WTC11 (cell line): Measurements from ENCODE around the gene OCA2.

ENCODE experiments used
- AFF4 ChIP-seq: sonication (generic); formaldehyde crosslinking; IDR thresholded peaks from 2 replicates; pipeline ENCODE4 v1.8.1; 2023; ENCODE audit warnings: mild to moderate bottlenecking, missing genetic modification reagents, borderline replicate concordance
- ATF1 ChIP-seq: sonication (generic); formaldehyde crosslinking; IDR thresholded peaks from 2 replicates; pipeline ENCODE4 v1.8.1; 2023; ENCODE audit warnings: mild to moderate bottlenecking, moderate library complexity, missing genetic modification reagents
- ATF2 ChIP-seq: sonication (generic); formaldehyde crosslinking; IDR thresholded peaks from 2 replicates; pipeline ENCODE4 v1.8.1; 2022; ENCODE audit warnings: low read depth, missing genetic modification reagents, borderline replicate concordance
- CTCF ChIP-seq: fragments of 200-600 bp; IDR thresholded peaks from 2 replicates; pipeline ENCODE4 v1.8.0; 2022; ENCODE audit warnings: antibody characterized with exemption
- E2F1 ChIP-seq: sonication (generic); formaldehyde crosslinking; IDR thresholded peaks from 2 replicates; pipeline ENCODE4 v1.8.0; 2022; ENCODE audit warnings: mild to moderate bottlenecking, missing genetic modification reagents
- ESRRA ChIP-seq: sonication (generic); formaldehyde crosslinking; IDR thresholded peaks from 2 replicates; pipeline ENCODE4 v1.8.1; 2022; ENCODE audit warnings: mild to moderate bottlenecking, missing genetic modification reagents, borderline replicate concordance
- FOXP1 ChIP-seq: sonication (generic); formaldehyde crosslinking; IDR thresholded peaks from 2 replicates; pipeline ENCODE4 v1.8.0; 2022; ENCODE audit warnings: missing genetic modification reagents, mild to moderate bottlenecking, moderate library complexity, borderline replicate concordance
- NR2C2 ChIP-seq: sonication (generic); formaldehyde crosslinking; IDR thresholded peaks from 2 replicates; pipeline ENCODE4 v1.8.0; 2022; ENCODE audit warnings: mild to moderate bottlenecking, missing genetic modification reagents
- NR3C1 ChIP-seq: sonication (generic); formaldehyde crosslinking; conservative IDR thresholded peaks from 2 replicates; pipeline ENCODE4 v1.8.1; 2023; ENCODE audit warnings: low read depth, mild to moderate bottlenecking, missing genetic modification reagents
- PREB ChIP-seq: sonication (generic); formaldehyde crosslinking; IDR thresholded peaks from 2 replicates; pipeline ENCODE4 v1.8.1; 2022; ENCODE audit warnings: mild to moderate bottlenecking, missing genetic modification reagents, moderate library complexity, borderline replicate concordance
- RORB ChIP-seq: fragments of 250-450 bp; sonication (Bioruptor Pico); IDR thresholded peaks from 2 replicates; pipeline ENCODE4 v1.9.0; 2021; ENCODE audit warnings: mild to moderate bottlenecking
- TEAD4 ChIP-seq: sonication (generic); formaldehyde crosslinking; IDR thresholded peaks from 2 replicates; pipeline ENCODE4 v1.8.0; 2022; ENCODE audit warnings: mild to moderate bottlenecking, missing genetic modification reagents

- TF ChIP-seq E2F1 (CRISPR knock-in tag) (no peak), CTCF (no peak), FOXP1 (CRISPR knock-in tag) (no peak), NR2C2 (no peak), ATF1 (CRISPR knock-in tag) (no peak), PREB (CRISPR knock-in tag) (no peak), ATF2 (CRISPR knock-in tag) (no peak), ESRRA (CRISPR knock-in tag) (no peak), TEAD4 (CRISPR knock-in tag) (no peak), AFF4 (CRISPR knock-in tag) (no peak), RORB (no peak), NR3C1 (no peak)
These were observed 282.3 kb downstream of the OCA2 start for GRCh38 chr15:27816790-27817189.
